GM11168 (cell line): ENCODE data around the gene MIER2.
"Not testable (repeated sequence)": the region's sequence is repeated elsewhere in the genome, so short reads cannot be mapped to it uniquely, and the experiment has no call there.

Experiments
- in situ Hi-C: fragments of 300-500 bp; cut with MboI; formaldehyde crosslinking; loops from one replicate; pipeline ENCODE4 v1.12.0; 2022; ENCODE audit warnings: low sequenced_read_pairs; ENCODE audit not compliant: unreplicated experiment

MIER2 gene

GRCh38 chr19:256804-257203 is 87.8 kb downstream of the MIER2 start:
- in situ Hi-C loops = not testable (repeated sequence)
